HEK293 (cell line): Measurements from ENCODE around the gene DLK1.

ENCODE experiments used
- CTCF ChIA-PET: fragments of 350-600 bp; formaldehyde crosslinking; extraction: SDS; loops from one replicate; lab custom pipeline; 2021; ENCODE audit warnings: antibody characterized with exemption; lab: Yijun Ruan, JAX
- POLR2A ChIA-PET: fragments of 300-600 bp; formaldehyde crosslinking; extraction: SDS; loops from one replicate; lab custom pipeline; 2020; ENCODE audit warnings: antibody characterized with exemption, inconsistent platforms; lab: Yijun Ruan, JAX
- H3K27ac ChIP-seq: fragments of 200-500 bp; sonication (Bioruptor generic); 2 replicates; pipeline ENCODE4 v1.5.1; 2014; ENCODE audit warnings: low read depth, low read length, control low read depth, inconsistent platforms; ENCODE audit errors: extremely low read depth
- H3K36me3 ChIP-seq, 2 experiments: fragments of 200-500 bp in 1 of 2; sonication (Bioruptor generic) in 1 of 2; 1 replicate in 1 of 2; 2 replicates in 1 of 2; pipeline ENCODE4 v1.5.1; 2014 to 2017; ENCODE audit warnings: inconsistent platforms in 2 of 2, low read length in 2 of 2; ENCODE audit not compliant: control insufficient read depth in 2 of 2, insufficient read depth in 1 of 2
- H3K4me1 ChIP-seq: fragments of 200-500 bp; sonication (Bioruptor generic); 2 replicates; pipeline ENCODE4 v1.5.1; 2014; ENCODE audit warnings: mild to moderate bottlenecking, low read length, inconsistent platforms; ENCODE audit not compliant: control insufficient read depth, insufficient read depth
- H3K4me3 ChIP-seq: 2 replicates; pipeline ENCODE4 v1.5.1; 2011; ENCODE audit warnings: low read depth, mild to moderate bottlenecking, control low read depth, low read length, moderate library complexity
- H3K9me3 ChIP-seq: fragments of 200-500 bp; sonication (Bioruptor generic); 2 replicates; pipeline ENCODE4 v1.5.1; 2014; ENCODE audit warnings: low read depth, low read length, inconsistent platforms; ENCODE audit not compliant: control insufficient read depth, insufficient read depth
- EGR2 ChIP-seq: fragments of 450-650 bp; formaldehyde crosslinking; IDR thresholded peaks from 2 replicates; pipeline ENCODE4 v1.5.1; 2016; ENCODE audit warnings: low read depth, missing biosample characterization, missing genetic modification characterization
- HOXC10 ChIP-seq: sonication (generic); formaldehyde crosslinking; IDR thresholded peaks from 2 replicates; pipeline ENCODE4 v1.8.1; 2023; ENCODE audit warnings: mild to moderate bottlenecking, missing genetic modification reagents
- PRDM1 ChIP-seq: fragments of 450-650 bp; formaldehyde crosslinking; IDR thresholded peaks from 2 replicates; pipeline ENCODE4; 2016; ENCODE audit warnings: missing biosample characterization, missing genetic modification characterization
- SP2 ChIP-seq: fragments of 450-650 bp; formaldehyde crosslinking; IDR thresholded peaks from 2 replicates; pipeline ENCODE4 v1.5.1; 2016; ENCODE audit warnings: missing biosample characterization, missing genetic modification characterization
- ZBTB11 ChIP-seq: fragments of 450-650 bp; formaldehyde crosslinking; conservative IDR thresholded peaks from 2 replicates; pipeline ENCODE4 v1.5.1; 2016; ENCODE audit warnings: low read depth, missing biosample characterization, missing genetic modification characterization
- ZNF10 ChIP-seq: fragments of 450-650 bp; formaldehyde crosslinking; IDR thresholded peaks from 2 replicates; pipeline ENCODE4 v1.5.1; 2017; ENCODE audit warnings: missing biosample characterization, missing genetic modification characterization
- ZNF140 ChIP-seq: fragments of 450-650 bp; formaldehyde crosslinking; IDR thresholded peaks from 2 replicates; pipeline ENCODE4 v1.5.1; 2016; ENCODE audit warnings: missing biosample characterization, missing genetic modification characterization
- ZNF175 ChIP-seq: fragments of 450-650 bp; formaldehyde crosslinking; IDR thresholded peaks from 2 replicates; pipeline ENCODE4 v1.5.1; 2016; ENCODE audit warnings: missing biosample characterization, missing genetic modification characterization
- ZNF26 ChIP-seq: fragments of 450-650 bp; formaldehyde crosslinking; IDR thresholded peaks from 2 replicates; pipeline ENCODE4 v1.5.1; 2016; ENCODE audit warnings: missing biosample characterization, missing genetic modification characterization
- ZNF266 ChIP-seq: fragments of 450-650 bp; formaldehyde crosslinking; IDR thresholded peaks from 2 replicates; pipeline ENCODE4 v1.5.1; 2016; ENCODE audit warnings: missing biosample characterization, missing genetic modification characterization, low read depth
- ZNF280C ChIP-seq: fragments of 450-650 bp; formaldehyde crosslinking; IDR thresholded peaks from 2 replicates; pipeline ENCODE4 v1.5.1; 2016; ENCODE audit warnings: missing biosample characterization, missing genetic modification characterization
- ZNF292 ChIP-seq: fragments of 450-650 bp; formaldehyde crosslinking; IDR thresholded peaks from 2 replicates; pipeline ENCODE4 v1.5.1; 2016; ENCODE audit warnings: low read depth, missing biosample characterization, missing genetic modification characterization, borderline replicate concordance
- ZNF302 ChIP-seq: fragments of 450-650 bp; formaldehyde crosslinking; IDR thresholded peaks from 2 replicates; pipeline ENCODE4 v1.5.1; 2016; ENCODE audit warnings: missing biosample characterization, missing genetic modification characterization, low read depth
- ZNF324 ChIP-seq: fragments of 450-650 bp; formaldehyde crosslinking; IDR thresholded peaks from 2 replicates; pipeline ENCODE4 v1.5.1; 2016; ENCODE audit warnings: missing biosample characterization, missing genetic modification characterization
- ZNF423 ChIP-seq: fragments of 450-650 bp; formaldehyde crosslinking; IDR thresholded peaks from 2 replicates; pipeline ENCODE4 v1.5.1; 2016; ENCODE audit warnings: missing biosample characterization, missing genetic modification characterization
- ZNF600 ChIP-seq: fragments of 450-650 bp; formaldehyde crosslinking; IDR thresholded peaks from 2 replicates; pipeline ENCODE4 v1.5.1; 2016; ENCODE audit warnings: missing biosample characterization, missing genetic modification characterization
- ZNF664 ChIP-seq: fragments of 450-650 bp; formaldehyde crosslinking; IDR thresholded peaks from 2 replicates; pipeline ENCODE4 v1.5.1; 2016; ENCODE audit warnings: missing biosample characterization, missing genetic modification characterization
- ZNF707 ChIP-seq: fragments of 450-650 bp; formaldehyde crosslinking; IDR thresholded peaks from 2 replicates; pipeline ENCODE4 v1.5.1; 2016; ENCODE audit warnings: missing biosample characterization, missing genetic modification characterization
- ZNF777 ChIP-seq: fragments of 450-650 bp; formaldehyde crosslinking; IDR thresholded peaks from 2 replicates; pipeline ENCODE4 v1.5.1; 2017; ENCODE audit warnings: missing biosample characterization, missing genetic modification characterization, borderline replicate concordance
- ZNF785 ChIP-seq: fragments of 450-650 bp; formaldehyde crosslinking; IDR thresholded peaks from 2 replicates; pipeline ENCODE4 v1.5.1; 2016; ENCODE audit warnings: missing biosample characterization, missing genetic modification characterization
- TF ChIP-seq, protein P1 (sequence below): fragments of 450-650 bp; formaldehyde crosslinking; IDR thresholded peaks from 2 replicates; pipeline ENCODE4 v1.5.1; 2016; ENCODE audit warnings: missing biosample characterization, missing genetic modification characterization

The DLK1 gene

GRCh38 chr14:100769035-100769939, 42.6 kb downstream of the DLK1 start (continued):
- no peak for TF ChIP-seq ZBTB11 (tag by site-specific recombination)
- no peak for TF ChIP-seq HOXC10 (CRISPR knock-in tag)
- TF ChIP-seq ZNF423 (tag by site-specific recombination) = no peak

- H3K36me3 ChIP-seq = no peaks in the 10 kb centered on the region
- TF ChIP-seq ZNF777 (tag by site-specific recombination) (no peak), ZNF266 (tag by site-specific recombination) (no peak), ZNF175 (tag by site-specific recombination) (no peak), PRDM1 (tag by site-specific recombination) (no peak), ZNF140 (tag by site-specific recombination) (no peak), ZNF785 (tag by site-specific recombination) (no peak), ZNF600 (tag by site-specific recombination) (no peak), ZNF707 (tag by site-specific recombination) (no peak), ZNF292 (tag by site-specific recombination) (no peak), ZNF324 (tag by site-specific recombination) (no peak), ZNF10 (tag by site-specific recombination) (no peak), SP2 (tag by site-specific recombination) (no peak), ZNF302 (no peak), ZNF280C (tag by site-specific recombination) (no peak), ZNF26 (tag by site-specific recombination) (no peak), EGR2 (tag by site-specific recombination) (no peak), ZNF664 (tag by site-specific recombination) (no peak)
- TF ChIP-seq, protein P1, sequence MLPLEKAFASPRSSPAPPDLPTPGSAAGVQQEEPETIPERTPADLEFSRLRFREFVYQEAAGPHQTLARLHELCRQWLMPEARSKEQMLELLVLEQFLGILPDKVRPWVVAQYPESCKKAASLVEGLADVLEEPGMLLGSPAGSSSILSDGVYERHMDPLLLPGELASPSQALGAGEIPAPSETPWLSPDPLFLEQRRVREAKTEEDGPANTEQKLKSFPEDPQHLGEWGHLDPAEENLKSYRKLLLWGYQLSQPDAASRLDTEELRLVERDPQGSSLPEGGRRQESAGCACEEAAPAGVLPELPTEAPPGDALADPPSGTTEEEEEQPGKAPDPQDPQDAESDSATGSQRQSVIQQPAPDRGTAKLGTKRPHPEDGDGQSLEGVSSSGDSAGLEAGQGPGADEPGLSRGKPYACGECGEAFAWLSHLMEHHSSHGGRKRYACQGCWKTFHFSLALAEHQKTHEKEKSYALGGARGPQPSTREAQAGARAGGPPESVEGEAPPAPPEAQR = no peak
- no peaks in the 10 kb centered on the region for H3K4me1 ChIP-seq
- ChIA-PET CTCF (interaction anchor here (0.6 kb wide), 1 partner anchor 300 kb away, joined by 3 read pairs; no protein-coding TSS in a partner anchor), POLR2A (no interaction called here)
- H3K27ac ChIP-seq = no peak overlapping the region
- no peaks in the 10 kb centered on the region for H3K9me3 ChIP-seq
- H3K4me3 ChIP-seq = no peak overlapping the region
Observed at GRCh38 chr14:100770046-100770445, 43.4 kb downstream of the DLK1 start.
